ENCODE data around the gene DMRT1.

DNA sequence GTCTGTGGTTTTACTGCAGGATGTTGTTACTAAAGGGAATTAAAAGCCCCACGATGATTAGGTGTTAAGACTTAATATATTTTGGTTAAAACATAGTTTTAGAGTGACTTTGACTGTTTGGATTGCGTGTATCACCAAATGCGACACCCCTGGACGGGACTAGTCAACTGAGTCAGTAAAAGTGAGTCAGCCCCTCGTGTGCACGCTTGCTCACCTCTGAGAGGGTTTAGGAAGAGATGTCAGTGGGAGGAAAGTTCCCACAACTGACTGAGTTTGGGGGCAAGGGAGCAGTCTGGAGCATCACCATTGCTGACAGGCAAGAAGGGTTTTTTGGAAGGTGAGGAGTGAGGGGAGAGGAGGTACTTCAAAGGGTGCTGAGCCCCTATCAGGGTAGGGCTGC is 120.5 kb downstream of the DMRT1 start:
- TF ChIP-seq, protein P1, sequence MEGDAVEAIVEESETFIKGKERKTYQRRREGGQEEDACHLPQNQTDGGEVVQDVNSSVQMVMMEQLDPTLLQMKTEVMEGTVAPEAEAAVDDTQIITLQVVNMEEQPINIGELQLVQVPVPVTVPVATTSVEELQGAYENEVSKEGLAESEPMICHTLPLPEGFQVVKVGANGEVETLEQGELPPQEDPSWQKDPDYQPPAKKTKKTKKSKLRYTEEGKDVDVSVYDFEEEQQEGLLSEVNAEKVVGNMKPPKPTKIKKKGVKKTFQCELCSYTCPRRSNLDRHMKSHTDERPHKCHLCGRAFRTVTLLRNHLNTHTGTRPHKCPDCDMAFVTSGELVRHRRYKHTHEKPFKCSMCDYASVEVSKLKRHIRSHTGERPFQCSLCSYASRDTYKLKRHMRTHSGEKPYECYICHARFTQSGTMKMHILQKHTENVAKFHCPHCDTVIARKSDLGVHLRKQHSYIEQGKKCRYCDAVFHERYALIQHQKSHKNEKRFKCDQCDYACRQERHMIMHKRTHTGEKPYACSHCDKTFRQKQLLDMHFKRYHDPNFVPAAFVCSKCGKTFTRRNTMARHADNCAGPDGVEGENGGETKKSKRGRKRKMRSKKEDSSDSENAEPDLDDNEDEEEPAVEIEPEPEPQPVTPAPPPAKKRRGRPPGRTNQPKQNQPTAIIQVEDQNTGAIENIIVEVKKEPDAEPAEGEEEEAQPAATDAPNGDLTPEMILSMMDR (IDR thresholded peaks at IDR 0.05): no peak
- TF ChIP-seq POLR2A (IDR thresholded peaks at IDR 0.05) (no peak), EP300 (IDR thresholded peaks at IDR 0.05) (no peak)
